HG03460 (cell line): ENCODE data around the gene CDC40.
"Not testable (repeated sequence)": the region's sequence is repeated elsewhere in the genome, so short reads cannot be mapped to it uniquely, and the experiment has no call there.

ENCODE experiments used
- ATAC-seq: cut with Tn5 transposase; IDR thresholded peaks from one replicate; pipeline ENCODE4 v1.9.1; 2021; ENCODE audit not compliant: unreplicated experiment

Gene CDC40

DNA sequence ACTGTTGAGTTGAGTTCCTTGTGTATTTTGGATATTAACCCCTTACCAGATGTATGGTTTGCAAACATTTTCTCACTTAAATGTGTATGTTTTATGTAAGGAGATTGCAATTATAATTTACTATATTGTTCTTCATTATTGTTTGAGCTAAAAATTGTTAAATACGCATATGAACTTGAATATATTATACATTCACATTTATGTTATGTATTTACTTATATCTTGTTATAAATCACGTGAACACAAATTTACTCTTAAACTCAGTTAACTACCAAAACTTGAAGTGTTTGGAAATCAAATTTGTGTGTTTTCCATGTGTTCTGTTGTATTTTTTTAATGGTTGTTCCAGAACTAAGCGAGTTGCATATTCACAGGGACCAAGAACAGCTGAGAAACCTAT is 18.3 kb downstream of the CDC40 start:
- no peak for ATAC-seq

DNA sequence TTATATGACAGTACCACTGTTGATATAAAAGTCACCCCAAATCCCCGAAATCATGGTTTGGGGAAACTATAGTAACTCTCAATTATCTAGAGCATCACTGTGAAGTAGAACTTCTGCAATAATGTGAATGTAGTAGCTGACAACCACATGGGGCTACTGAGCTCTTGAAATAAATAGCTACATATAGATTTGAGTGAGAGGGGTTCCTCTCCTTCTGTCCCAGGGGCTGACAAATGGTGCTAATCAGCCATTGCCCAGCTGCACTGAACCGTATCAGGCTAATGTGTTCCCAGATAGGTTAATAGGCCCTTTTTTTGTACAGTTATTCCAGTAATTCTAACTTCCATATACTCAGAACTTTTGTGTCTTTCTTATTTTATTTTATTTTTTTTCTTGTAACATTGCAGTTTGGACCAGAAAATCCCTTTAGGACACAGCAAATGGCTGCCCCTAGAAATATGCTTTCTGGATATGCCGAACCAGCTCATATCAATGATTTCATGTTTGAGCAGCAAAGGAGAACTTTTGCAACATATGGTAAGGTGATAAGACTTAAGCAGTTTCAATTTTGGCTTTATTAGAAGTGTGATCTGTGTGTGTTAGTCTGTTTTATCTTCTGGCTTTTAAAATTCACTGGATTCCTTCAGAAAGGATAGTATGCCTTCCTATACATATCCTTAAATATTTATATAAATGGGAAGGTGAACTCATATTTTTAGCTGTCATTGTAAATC is 21.1 kb downstream of the CDC40 start:
- no peak for ATAC-seq

DNA sequence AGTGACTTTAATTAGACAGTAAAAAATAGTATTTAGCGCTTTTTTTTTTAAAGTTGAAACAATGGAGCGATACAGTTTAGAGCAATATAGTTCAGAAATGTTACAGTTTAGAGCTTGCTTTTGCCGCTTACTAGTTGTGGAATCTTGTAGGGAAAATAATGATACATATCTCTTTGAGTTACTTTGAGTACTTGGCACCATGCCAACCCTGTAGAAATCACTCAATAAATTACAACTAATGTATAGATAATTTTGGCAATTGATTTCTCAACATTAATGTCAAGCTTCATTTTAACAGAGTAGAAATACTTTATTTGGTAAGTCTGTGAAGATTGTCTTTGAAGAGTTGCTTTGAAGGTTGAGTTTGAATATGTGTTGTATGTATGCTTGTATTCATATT is 27.4 kb downstream of the CDC40 start:
- ATAC-seq, result no peak

DNA sequence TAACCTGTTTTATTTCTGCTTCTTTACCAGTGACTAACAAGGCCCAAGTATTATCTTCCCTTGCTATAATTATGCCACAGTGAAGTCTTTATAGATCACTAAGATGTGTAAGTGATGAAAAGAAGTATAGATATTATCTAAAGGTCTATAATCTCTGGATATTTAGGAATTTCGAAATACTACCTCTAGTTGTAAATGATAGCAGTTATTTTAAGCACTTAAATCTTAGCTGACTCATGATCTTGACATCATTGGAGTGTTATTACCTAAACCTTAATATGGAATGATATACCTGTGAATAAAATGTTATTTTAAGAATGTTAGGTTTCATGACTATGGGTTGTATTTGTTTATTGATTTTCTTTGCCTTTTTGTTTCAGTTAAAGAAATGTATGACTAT is 31.5 kb downstream of the CDC40 start:
- no peak for ATAC-seq

DNA sequence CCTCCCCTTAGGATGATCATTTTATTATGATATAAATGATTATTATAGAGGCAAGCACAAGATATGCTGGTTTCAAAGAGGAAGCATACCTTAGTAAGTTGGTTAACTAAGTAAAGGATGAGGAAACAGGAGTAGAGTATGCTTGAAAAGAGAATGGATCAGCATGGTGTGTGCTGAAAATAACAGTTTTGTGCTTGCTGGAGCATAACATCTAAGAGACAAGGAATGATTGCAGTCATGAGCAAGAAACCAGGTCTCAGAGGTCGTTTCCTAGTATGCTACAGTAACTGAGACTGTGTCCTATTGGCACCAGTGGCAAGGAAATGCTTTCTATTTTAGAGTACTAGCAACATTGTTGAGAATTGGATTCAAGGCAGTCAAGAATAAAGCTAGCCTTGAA is 34.1 kb downstream of the CDC40 start:
- ATAC-seq, result no peak

DNA sequence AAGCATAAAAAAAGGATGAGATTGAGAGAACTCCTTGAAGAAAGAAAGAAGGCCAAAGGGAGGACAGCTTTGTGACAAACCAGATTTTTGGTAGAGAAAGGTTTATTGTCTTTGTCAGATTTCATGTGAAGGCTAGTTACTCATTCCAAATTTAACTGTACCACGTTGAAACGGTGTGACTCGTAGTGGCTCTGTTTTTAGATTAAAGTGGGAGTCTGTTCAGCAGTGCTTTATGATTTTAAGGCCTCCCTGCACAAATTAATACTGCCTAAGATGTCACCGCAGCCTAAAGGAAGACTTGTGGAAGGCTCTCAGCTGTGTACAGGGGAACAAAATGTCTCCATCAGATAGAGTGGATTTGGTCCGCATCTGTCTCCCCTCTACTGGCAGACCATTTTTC is 35.9 kb downstream of the CDC40 start:
- ATAC-seq, result no peak

DNA sequence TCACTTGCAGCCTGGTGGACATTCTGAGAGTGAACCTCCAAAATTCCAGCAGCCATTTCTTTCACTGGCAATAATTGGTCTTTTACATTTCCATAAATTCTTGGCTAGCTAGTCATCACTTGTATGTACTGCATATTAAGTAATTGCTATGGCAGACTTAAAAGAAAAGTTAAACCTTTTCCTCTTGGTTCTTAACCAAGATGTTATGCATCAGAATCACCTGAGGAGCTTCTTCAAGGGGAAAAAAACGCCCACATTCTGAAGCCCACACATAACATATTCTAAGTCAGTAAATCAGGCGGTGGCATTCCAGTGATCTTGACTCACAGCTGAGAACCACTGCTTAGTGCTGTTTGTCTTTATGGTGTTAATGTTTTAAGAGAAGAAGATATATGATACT is 37.0 kb downstream of the CDC40 start:
- no peak for ATAC-seq

DNA sequence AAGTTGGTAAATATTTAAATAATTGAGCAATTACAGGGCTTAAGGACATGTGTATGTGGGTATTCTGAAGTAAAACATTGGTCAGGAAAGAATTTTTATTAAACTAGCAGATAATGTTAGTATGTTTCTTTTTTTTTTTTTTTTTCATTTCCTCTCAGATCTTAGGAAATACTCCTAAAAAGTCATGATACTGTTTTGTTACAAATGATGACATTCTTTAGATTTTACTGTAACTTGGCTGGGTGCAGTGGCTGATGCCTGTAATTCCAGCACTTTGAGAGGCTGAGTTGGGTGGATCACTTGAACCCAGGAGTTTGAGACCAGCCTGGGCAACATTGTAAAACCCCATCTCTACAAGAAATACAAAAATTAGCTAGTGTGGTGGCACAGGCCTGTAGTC is 41.5 kb downstream of the CDC40 start:
- ATAC-seq, result no peak

DNA sequence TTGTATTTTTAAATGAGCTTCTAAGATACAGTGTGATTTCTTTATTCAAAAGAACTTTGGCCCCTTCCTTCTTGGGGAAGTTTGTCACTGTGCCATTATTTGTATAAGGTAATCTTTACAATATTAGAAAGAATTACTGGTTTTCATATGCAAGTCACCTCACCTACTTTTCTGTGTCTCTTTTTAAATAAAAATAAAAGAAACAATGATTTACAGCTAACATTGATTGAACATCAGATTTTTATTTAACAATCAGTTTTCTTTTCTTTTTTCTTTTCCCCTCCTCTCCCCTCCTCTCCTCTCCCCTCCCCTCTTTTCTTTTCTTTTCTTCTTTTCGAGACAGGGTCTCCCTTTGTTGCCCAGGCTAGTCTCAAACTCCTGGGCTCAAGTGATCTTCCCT is 46.0 kb downstream of the CDC40 start:
- no peak for ATAC-seq

DNA sequence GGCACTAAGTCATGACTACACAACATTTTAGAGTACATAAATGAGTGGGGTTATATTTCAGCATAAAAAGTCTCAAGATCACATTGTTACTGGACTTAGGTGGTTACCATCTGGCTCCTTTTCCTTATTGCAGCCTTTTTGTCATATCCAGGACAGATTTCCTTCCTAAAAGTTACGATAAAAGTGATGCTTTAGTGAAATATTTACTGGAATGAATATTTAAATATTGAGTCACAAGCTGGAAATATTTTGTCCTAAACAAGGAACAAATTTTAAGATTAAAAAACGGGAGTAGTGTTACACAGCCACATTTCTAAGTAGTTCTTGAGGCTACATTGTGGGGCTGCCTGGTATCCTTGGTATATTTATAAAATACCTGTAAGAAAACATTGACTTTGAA is 52.2 kb downstream of the CDC40 start:
- no peak for ATAC-seq

DNA sequence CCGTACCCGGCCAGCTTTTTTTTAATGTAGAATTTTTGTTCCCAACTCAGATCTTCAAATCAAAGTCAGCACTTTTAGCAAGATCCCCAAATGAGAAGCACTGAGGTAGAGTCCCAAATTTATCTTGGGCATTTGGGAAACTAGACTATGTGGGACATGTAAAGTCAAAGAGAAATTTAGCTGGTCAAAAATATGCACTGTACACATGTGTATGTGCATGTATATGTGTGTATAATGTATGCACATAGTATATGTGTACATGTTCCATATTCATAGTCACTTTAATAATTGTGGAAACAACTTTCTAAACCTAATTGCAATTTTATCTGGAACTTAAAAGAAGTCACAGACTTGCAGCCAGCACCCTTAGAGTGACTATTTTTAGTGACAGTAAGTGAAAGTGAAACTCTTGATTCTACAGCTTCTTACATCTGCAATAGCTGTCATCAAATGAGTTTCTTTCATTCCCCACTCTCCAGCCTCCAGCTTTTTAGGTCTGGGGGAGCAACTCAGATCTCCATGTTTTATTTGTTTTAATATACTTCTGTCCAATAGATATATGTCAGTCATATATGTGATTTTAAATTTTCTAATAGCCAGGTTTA is 53.6 kb downstream of the CDC40 start:
- ATAC-seq, result peak; percentile 98

DNA sequence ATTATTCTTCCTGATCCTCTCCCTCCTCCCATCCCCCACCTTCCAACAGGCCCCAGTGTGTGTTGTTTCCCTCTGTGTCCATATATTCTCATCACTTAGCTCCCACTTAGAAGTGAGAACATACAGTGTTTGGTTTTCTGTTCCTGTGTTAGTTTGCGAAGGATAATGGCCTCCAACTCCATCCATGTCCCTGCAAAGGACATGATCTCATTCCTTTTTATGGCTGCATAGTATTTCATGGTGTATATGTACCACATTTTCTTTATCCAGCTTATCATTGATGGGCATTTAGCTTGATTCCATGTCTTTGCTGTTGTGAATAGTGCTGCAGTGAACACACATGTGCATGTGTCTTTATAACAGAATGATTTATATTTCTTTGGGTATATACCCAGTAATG is 55.8 kb downstream of the CDC40 start:
- ATAC-seq, result not testable (repeated sequence)

DNA sequence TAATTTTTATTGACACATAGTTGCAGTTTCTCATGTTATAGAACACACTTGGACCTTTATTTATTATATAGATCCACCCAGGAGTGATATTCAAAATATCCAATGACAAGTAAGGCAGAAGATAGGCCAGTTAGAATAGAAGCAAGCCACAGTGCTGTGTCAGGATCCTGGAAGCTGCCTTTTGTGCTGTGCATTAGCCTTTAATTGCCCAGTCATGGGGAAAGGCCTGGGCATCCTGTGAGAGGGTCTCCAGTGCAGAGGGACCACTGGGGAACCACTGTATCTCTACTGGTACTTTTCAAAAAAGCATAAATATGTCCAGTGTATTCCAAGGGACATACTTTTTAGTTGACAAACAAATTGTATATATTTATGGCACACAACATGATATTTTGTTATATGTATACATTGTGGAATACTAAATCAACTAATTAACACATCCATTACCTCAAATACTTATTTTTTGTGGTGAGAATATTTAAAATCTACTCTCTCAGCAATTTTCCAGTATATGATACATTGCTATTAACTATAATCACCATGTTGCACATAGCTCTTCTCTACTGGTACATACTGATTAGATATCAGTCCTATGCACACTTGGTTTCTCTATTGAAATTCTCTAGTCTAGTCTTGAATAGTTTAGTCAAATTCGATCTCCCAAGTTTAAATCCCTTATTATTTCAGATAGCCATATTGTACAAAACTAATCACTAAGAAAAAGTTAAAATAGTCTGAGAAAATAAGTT is 59.5 kb downstream of the CDC40 start:
- no peak for ATAC-seq

DNA sequence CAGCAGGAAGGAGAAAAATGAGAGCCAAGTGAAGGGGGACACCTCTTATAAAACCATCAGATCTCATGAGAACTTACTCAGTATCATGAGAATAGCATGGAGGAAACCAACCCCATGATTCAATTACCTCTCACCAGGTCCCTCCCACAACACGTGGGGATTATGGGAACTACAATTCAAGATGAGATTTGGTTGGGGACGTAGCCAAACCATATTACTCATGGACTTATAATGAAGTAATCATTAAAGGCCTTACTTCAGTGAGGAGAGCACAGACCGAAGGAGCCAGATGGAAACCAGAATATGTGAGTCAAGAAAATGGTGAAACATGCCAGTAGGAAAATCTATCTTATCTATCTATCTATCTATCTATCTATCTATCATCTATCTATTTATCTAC is 64.4 kb downstream of the CDC40 start:
- ATAC-seq, result not testable (repeated sequence)

DNA sequence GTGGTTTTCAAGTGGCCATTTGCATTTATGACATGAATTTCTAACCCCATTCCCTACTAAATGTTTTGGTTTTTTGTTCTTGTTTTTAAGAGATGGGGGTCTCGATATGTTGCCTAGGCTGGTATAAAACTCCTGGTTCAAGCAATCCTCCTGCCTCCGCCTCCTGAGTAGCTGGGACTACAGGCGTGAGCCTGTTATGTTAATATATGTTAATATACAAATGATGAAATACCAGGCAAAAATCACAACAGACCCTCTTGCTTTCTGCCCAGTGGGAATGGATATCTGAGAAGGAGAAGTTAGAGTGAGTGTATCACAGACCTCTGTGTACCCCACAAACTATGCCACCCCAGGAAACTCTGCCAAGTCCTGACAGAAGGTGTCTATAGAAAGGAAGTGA is 66.2 kb downstream of the CDC40 start:
- no peak for ATAC-seq

DNA sequence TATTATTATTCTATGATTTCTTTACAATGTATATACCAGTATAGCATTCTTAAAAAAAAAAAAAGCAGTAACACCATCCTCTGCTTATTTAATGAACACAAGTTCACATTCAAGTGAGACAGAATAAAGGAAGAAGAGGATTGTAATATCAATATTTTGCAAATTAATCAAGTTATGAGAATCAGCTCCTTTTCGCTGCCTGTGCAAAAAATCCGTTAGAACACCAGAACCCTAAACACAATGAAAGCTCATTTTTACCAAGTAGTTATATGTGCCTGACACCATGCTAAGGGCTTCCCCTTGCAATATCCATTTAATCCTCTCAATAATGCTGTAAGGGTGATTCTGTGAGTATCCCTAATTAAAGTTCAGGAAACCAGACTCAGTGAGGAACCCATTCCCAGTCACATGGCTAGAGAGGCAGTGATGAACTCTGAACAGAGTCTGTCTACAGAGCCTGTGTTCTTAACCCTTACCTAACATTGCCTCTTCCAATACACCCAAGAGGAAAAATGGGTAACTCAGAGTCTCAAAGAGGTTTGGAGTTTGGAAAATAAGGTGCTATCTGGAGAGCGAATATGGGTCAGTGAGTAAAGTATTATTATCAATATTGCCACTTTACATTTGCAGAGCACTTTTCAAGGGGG is 66.8 kb downstream of the CDC40 start:
- ATAC-seq, result no peak

DNA sequence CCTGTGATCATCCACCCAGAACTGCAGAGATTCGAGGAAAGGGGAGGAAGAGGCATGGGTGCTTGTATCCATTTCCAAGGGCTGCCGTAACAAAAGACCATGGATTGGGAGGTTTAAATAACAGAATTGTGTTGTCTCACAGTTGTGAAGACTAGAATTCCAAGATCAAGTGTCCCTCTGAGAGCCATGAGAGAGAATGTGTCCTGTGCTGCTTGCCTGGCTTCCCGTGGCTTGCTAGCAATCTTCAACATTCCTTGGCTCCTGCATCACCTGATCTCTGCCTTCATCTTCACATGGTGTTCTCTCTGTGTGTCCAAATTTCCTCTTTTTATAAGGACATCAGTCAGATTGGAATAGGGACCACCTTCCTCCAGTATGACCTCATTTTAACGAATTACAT is 69.8 kb downstream of the CDC40 start:
- no peak for ATAC-seq

DNA sequence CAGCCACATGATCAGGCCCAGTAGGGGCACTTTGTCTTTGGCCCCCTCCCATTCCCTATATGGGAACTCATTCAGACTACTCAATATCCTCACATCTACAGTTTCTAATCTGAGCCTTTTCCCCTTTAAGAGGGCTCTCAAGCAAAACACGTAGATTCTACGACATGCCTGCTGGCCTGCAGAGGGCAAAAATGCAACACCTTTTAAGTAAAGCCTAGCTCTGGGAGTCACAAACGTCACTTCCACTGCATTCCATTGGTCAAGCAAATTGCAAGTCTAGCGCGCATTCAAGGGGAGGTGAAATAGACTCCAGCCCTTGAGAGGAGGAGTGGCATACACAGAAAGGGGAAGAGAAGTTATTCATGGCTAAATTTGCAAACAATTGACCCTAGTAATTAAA is 70.6 kb downstream of the CDC40 start:
- no peak for ATAC-seq

DNA sequence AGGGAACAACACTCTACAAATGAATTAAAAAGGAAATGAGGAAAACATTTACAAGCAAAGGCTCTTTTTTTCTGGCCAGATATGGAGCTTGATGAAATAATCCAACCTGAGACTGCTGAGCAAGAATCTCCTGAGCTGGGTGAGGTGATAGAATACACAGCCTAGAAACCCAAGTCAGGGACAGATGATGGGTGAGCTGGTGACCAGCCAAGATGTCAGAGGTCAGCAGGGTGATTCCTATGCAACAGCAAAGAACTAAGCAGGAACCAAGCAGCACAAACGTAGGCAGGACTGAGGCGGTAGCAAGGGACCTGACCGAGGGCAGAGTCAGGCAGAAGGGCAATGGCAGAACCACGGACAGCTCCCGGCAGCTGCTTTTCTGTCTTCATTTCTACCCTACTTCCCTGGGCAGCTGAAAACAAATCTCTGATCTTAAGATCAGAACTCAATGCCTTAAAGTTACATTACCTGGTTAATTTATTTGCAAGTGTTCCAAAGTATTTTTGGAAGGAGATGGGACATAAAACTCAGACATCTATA is 75.1 kb downstream of the CDC40 start:
- no peak for ATAC-seq

DNA sequence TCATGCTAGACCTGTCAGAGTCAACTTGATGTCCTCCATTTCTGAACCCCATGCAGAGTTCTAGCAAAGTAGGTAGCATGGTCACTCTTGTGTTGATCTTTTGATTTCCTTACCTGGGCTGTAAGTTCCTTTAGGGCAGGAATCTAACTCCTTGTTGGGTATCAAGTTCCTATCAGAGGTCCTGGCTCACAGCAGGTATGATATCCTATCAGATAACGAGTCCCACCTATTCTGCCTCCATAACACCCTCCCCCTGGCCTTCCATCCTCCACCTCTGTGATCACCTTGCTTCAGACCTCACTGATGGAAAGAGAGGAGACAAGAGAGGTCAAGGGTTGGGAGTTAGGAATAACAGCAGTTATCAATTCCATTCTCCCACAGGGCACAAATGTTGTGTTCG is 76.1 kb downstream of the CDC40 start:
- no peak for ATAC-seq

DNA sequence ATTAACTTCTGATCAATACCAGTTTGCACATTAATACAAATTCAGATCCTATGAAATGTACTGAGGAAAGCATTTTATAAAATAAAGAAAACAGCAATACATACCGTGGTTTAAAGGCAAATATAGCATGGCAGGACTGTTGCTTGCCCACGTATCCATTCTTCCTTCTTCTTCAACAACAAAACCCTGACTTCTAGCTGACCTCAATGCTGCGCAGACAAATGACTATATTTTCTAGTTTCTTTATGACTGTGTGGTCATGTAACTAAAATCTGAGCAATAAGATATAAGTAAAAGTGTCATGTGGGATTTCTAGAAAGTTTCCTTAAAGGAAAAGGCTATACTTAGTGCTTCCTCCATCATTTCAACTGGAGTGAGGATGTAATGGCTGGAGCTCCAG is 85.0 kb downstream of the CDC40 start:
- ATAC-seq, result no peak

DNA sequence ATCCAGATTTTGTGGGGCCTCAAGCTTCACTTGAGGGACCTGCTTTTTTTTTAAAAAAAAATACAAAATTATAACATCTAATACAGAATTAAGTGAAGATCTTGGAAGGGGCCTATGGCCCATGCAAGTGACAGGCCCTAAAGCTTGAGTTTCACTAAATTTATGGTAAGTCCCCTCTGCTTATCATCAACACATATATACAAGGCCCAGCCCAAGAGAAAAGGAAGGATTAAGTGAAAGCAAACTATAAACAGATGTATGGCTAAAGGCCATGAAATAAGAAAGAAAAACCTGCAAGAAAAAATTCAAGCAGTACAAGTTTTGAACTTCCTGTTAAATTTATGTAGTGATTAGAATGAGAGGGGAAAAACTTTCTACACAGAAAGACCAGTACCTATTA is 86.8 kb downstream of the CDC40 start:
- ATAC-seq, result no peak
